Esophagus muscularis mucosa (tissue), 4 donors: ENCODE results near the gene ANKRD65. TPM values are rescaled to one million over a fixed set of nuclear protein-coding genes. Genes with fewer than 3 reads are reported as not detected.

Source experiments
- DNase-seq: peaks from one replicate; pipeline ENCODE4 v3.0.0-alpha.2; 2017; ENCODE audit errors: extremely low spot score
- H3K27ac ChIP-seq, 4 donors: fragments of 200-600 bp; sonication (generic); replicated peaks in 1 of 4; 1 replicate in 3 of 4; 2 replicates in 1 of 4; pipeline ENCODE4 v1.5.1; 2016 to 2019; ENCODE audit warnings: mild to moderate bottlenecking in 1 of 4
- H3K27me3 ChIP-seq, 4 donors: fragments of 200-600 bp; sonication (generic); one replicate each; pipeline versions ENCODE4 v1.5.1 to v1.6.0; 2016 to 2019
- H3K36me3 ChIP-seq, 4 donors: fragments of 200-600 bp; sonication (generic); one replicate each; pipeline ENCODE4 v1.5.1; 2016 to 2019
- H3K4me1 ChIP-seq, 4 donors: fragments of 200-600 bp; sonication (generic); one replicate each; pipeline ENCODE4 v1.5.1; 2016 to 2019
- H3K4me3 ChIP-seq, 4 donors: fragments of 200-600 bp; sonication (generic); 1 replicate in 2 of 4; 2 replicates in 2 of 4; pipeline ENCODE4 v1.5.1; 2016 to 2019; ENCODE audit warnings: mild to moderate bottlenecking in 4 of 4, moderate library complexity in 1 of 4
- H3K9me3 ChIP-seq, 4 donors: fragments of 200-600 bp; sonication (generic); 1 replicate in 3 of 4; 2 replicates in 1 of 4; pipeline ENCODE4 v1.5.1; 2016 to 2019
- CTCF ChIP-seq, 3 experiments: fragments of 200-600 bp in 2 of 3; fragments of 450-650 bp in 1 of 3; sonication (generic) in 2 of 3; IDR thresholded peaks; one replicate each; pipeline ENCODE4 v1.5.1; 2017 to 2019; ENCODE audit warnings: antibody characterized with exemption in 3 of 3, mild to moderate bottlenecking in 2 of 3, moderate library complexity in 1 of 3
- EP300 ChIP-seq: sonication (generic); formaldehyde crosslinking; IDR thresholded peaks from one replicate; pipeline ENCODE4 v1.6.1; 2017; ENCODE audit warnings: antibody characterized with exemption
- POLR2A ChIP-seq: fragments of 450-650 bp; IDR thresholded peaks from one replicate; pipeline ENCODE4 v1.6.1; 2017; ENCODE audit warnings: antibody characterized with exemption, moderate library complexity, mild to moderate bottlenecking, low read depth
- POLR2AphosphoS5 ChIP-seq, 2 donors: sonication (generic); formaldehyde crosslinking; IDR thresholded peaks; one replicate each; pipeline ENCODE4 v1.6.1; 2017; ENCODE audit warnings: antibody characterized with exemption in 2 of 2
- WGBS: methylation state at CpG from one replicate; pipeline ENCODE4 v1.1.5; 2018; 5-methylcytosine and 5-hydroxymethylcytosine counted together
- intact Hi-C: fragments of 100-400 bp; cut with DNase I; formaldehyde crosslinking; loops from one replicate; pipeline ENCODE4 v1.15.1; 2023
- total RNA-seq, 4 donors: library from RNA; depleted of rRNA; stranded (reverse); fragments of >200 nt; gene quantifications; one replicate each; pipeline versions ENCODE4 v1.1.0 to v1.2.1, GENCODE V29; 2016

Gene ANKRD65
- total RNA-seq, 4 donors from 2014 or later, result 8.1 to 19.2 (median 9.8) TPM

- H3K36me3 ChIP-seq, result peaks cover 76 to 93% (median 90%) of the 10 kb centered on the region in 4 donors
- intact Hi-C loops, result no loop called here
- WGBS, result 95% methylated on average over 7 of the region's 7 CpGs
Measured at GRCh38 chr1:1394116-1394515, 27.0 kb downstream of the ANKRD65 start.

GRCh38 chr1:1393428-1393827 lies 27.6 kb downstream of the ANKRD65 start:
- Histone ChIP-seq H3K27me3 (no peaks in the 10 kb centered on the region), H3K4me3 (no peak overlapping the region), H3K9me3 (no peaks in the 10 kb centered on the region), H3K27ac (no peak overlapping the region), H3K4me1 (peaks cover 30 to 38% (median 31%) of the 10 kb centered on the region in 4 donors), H3K36me3 (peaks cover 83 to 100% (median 97%) of the 10 kb centered on the region in 4 donors)
- DNase-seq, result no peak
- 94% methylated on average over 2 of the region's 11 CpGs for WGBS
- TF ChIP-seq POLR2A (no peak), CTCF (IDR thresholded peaks at IDR 0.05) (no peak), EP300 (no peak), POLR2AphosphoS5 (IDR thresholded peaks at IDR 0.05) (no peak)
- intact Hi-C loops, result no loop called here

More at GRCh38 chr1:1394116-1394515, 27.0 kb downstream of the ANKRD65 start:
- TF ChIP-seq EP300 (no peak), POLR2AphosphoS5 (IDR thresholded peaks at IDR 0.05) (no peak), POLR2A (no peak), CTCF (IDR thresholded peaks at IDR 0.05) (no peak)
- no peak for DNase-seq
- H3K4me3 ChIP-seq, result no peak overlapping the region
- no peaks in the 10 kb centered on the region for H3K27me3 ChIP-seq
- no peaks in the 10 kb centered on the region for H3K9me3 ChIP-seq
- H3K27ac ChIP-seq, result no peak overlapping the region
- peaks cover 30 to 40% (median 34%) of the 10 kb centered on the region in 4 donors for H3K4me1 ChIP-seq

GRCh38 chr1:1393014-1393413 lies 28.1 kb downstream of the ANKRD65 start:
- intact Hi-C loops, result no loop called here
- H3K27me3 ChIP-seq, result no peaks in the 10 kb centered on the region
- no peak for DNase-seq
- peaks cover 87 to 100% (median 100%) of the 10 kb centered on the region in 4 donors for H3K36me3 ChIP-seq
- TF ChIP-seq POLR2AphosphoS5 (IDR thresholded peaks at IDR 0.05), result no peak
- no peaks in the 10 kb centered on the region for H3K9me3 ChIP-seq
- no peak overlapping the region for H3K4me3 ChIP-seq
- H3K27ac ChIP-seq, result no peak overlapping the region
- 91% methylated on average over 4 of the region's 4 CpGs for WGBS
- peaks cover 25 to 34% (median 27%) of the 10 kb centered on the region in 4 donors for H3K4me1 ChIP-seq

- 74% methylated on average over 12 of the region's 12 CpGs for WGBS
- Histone ChIP-seq H3K27me3 (no peaks in the 10 kb centered on the region), H3K36me3 (peaks cover 94 to 100% (median 100%) of the 10 kb centered on the region in 4 donors), H3K27ac (no peak overlapping the region), H3K4me3 (no peak overlapping the region), H3K4me1 (peaks cover 11 to 16% (median 14%) of the 10 kb centered on the region in 4 donors), H3K9me3 (no peaks in the 10 kb centered on the region)
- no peak for DNase-seq
- intact Hi-C loops, result no loop called here
- no peak for TF ChIP-seq CTCF (IDR thresholded peaks at IDR 0.05)
- TF ChIP-seq EP300, result no peak
- no peak for TF ChIP-seq POLR2AphosphoS5 (IDR thresholded peaks at IDR 0.05)
- TF ChIP-seq POLR2A, result no peak
Measured at GRCh38 chr1:1391225-1391624, 29.9 kb downstream of the ANKRD65 start.

GRCh38 chr1:1390675-1391074 lies 30.4 kb downstream of the ANKRD65 start:
- H3K4me3 ChIP-seq, result no peak overlapping the region
- H3K4me1 ChIP-seq, result peaks cover 5 to 12% (median 10%) of the 10 kb centered on the region in 4 donors
- peaks cover 99 to 100% (median 100%) of the 10 kb centered on the region in 4 donors for H3K36me3 ChIP-seq
- H3K27ac ChIP-seq, result no peak overlapping the region
- TF ChIP-seq POLR2A, result no peak
- TF ChIP-seq EP300, result no peak
- TF ChIP-seq POLR2AphosphoS5 (IDR thresholded peaks at IDR 0.05), result no peak
- H3K27me3 ChIP-seq, result no peaks in the 10 kb centered on the region
- 77% methylated on average over 12 of the region's 12 CpGs for WGBS
- H3K9me3 ChIP-seq, result no peaks in the 10 kb centered on the region
- intact Hi-C loops, result no loop called here
- DNase-seq, result no peak

- intact Hi-C loops, result no loop called here
- Histone ChIP-seq H3K36me3 (peaks cover 76 to 87% (median 85%) of the 10 kb centered on the region in 4 donors), H3K9me3 (no peaks in the 10 kb centered on the region), H3K4me1 (peaks cover 0 to 6% (median 0%) of the 10 kb centered on the region in 4 donors), H3K27me3 (no peaks in the 10 kb centered on the region), H3K27ac (no peak overlapping the region), H3K4me3 (no peak overlapping the region)
- TF ChIP-seq EP300 (no peak), POLR2AphosphoS5 (IDR thresholded peaks at IDR 0.05) (no peak), POLR2A (no peak), CTCF (IDR thresholded peaks at IDR 0.05) (no peak)
- 97% methylated on average over 16 of the region's 16 CpGs for WGBS
- DNase-seq, result no peak
Measured at GRCh38 chr1:1388078-1388472, 33.0 kb downstream of the ANKRD65 start.
